Activated T-cell treated with anti-CD3 and anti-CD28 coated beads for 1 hour (primary cell): ENCODE measurements around the gene TMBIM6.
"Not testable (repeated sequence)": the region's sequence is repeated elsewhere in the genome, so short reads cannot be mapped to it uniquely, and the experiment has no call there.

ENCODE experiments used
- DNase-seq: peaks from one replicate; pipeline ENCODE4 v3.0.0-alpha.2; 2020; ENCODE audit warnings: low read depth

TMBIM6 gene

GRCh38 chr12:49730050-49730449 lies 11.3 kb upstream of the TMBIM6 start:
- no peak for DNase-seq

DNA sequence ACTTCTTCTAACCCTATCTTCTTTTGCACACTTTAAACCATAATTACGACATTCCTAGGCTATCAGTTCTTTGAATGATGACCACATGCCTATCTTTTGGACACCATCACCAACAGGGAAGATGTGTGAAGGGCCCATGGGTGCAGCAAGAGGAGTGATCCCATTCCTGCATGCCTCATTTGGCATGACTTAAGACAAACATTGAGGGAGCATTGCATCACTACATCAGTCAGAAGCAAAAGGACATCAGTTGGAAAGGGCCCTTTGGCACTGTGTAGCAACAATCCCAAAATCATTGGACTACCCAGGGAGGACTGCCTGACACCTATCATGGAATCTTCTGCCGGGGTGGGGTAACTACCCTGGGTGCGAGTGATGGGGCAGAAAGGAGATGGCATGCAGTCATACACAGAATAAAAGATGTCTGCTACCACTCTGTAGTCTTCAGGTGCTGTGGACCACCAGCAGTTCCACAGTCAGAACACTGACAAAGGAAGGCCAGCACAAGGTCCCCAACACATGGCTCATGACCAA lies 10.7 kb upstream of the TMBIM6 start:
- no peak for DNase-seq

GRCh38 chr12:49733219-49734017 lies 7.9 kb upstream of the TMBIM6 start:
- DNase-seq: no peak

DNA sequence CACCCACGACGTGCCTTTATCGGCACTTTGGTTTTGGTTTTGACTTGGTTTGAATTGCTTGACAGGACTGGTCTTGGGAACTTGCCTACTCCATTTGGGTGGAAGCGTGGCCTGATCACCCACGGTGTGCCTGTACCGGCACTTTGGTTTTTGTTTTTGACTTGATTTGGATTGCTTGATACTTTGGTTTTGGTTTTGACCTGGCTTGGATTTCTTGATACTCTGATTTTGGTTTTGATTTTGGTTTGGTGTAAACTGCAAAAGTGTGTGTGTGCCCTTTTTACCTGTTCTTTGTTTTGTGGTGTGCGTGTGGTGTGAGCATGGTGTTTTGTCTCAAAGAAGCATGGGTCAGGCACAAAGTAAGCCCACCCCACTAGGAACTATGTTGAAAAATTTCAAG lies 6.5 kb upstream of the TMBIM6 start:
- DNase-seq: not testable (repeated sequence)

DNA sequence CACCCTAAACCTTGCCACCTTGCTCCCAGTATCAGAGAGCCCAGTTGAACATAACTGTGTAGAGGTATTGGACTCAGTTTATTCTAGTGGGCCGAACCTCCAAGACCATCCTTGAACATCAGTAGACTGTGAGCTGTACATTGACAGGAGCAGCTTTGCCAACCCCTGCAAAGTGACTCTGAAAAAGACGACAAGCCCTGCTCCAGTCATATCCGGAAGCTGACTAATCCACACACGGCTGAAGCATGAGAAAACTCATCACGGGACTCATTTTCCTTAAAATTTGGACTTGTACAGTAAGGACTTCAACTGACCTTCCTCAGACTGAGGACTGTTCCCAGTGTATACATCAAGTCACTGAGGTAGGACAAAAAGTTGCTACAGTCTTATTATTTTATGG lies 2.6 kb upstream of the TMBIM6 start:
- DNase-seq: not testable (repeated sequence)

DNA sequence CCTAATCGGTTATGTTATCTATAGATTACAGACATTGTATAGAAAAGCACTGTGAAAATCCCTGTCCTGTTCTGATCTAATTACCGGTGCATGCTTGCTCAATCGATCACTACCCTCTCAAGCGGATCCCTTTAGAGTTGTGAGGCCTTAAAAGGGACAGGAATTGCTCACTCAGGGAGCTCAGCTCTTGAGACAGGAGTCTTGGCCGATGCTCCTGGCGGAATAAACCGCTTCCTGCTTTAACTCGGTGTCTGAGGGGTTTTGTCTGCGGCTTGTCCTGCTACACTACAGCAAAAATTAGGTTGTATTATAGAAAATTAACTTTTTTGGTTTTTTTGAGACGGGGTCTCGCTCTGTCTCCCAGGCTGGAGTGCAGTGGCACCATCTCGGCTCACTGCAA lies 1.1 kb upstream of the TMBIM6 start:
- not testable (repeated sequence) for DNase-seq

- peak; percentile 64 for DNase-seq
Measured at GRCh38 chr12:49741882-49742620, 694 bp downstream of the TMBIM6 start.

- no peak for DNase-seq
Measured at GRCh38 chr12:49744363-49744885, 3.1 kb downstream of the TMBIM6 start.

DNA sequence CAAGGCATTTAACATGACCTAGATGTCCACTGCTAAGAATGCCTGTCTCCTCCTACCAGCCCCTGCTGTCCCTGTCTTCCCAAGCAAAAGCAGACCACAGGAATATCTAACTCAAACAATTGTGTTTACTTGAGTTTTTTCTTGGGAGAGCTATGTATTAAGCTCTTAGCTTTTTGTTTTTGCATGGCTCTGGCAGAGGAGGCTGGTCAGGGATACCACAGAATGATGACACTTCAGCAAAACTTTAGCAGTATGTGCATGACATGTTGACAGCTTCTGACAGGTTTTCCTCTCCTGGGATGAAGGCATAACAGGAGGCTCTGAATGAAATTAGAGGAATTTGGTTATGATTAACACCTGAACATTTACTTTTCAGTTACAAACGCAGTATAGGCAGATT lies 6.9 kb downstream of the TMBIM6 start:
- DNase-seq: no peak

DNA sequence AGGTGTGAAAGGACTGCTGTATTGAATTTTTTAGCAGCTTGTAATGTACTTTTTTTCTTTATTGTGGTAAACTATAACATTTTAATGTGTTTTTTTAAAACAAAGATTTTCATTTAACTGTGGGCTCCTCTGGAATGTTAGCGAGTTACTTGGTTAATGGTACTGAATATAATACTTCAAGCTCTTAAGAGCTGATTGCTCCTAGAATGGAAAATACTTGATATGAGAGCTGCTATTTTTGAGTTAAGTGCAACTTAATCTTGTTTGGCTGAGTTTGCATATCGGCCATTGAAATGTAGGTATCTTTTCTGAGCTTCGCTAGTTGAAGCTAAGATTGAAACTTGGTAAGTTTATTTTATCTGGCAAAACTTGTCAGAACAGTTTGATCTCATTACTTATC lies 7.4 kb downstream of the TMBIM6 start:
- no peak for DNase-seq

DNA sequence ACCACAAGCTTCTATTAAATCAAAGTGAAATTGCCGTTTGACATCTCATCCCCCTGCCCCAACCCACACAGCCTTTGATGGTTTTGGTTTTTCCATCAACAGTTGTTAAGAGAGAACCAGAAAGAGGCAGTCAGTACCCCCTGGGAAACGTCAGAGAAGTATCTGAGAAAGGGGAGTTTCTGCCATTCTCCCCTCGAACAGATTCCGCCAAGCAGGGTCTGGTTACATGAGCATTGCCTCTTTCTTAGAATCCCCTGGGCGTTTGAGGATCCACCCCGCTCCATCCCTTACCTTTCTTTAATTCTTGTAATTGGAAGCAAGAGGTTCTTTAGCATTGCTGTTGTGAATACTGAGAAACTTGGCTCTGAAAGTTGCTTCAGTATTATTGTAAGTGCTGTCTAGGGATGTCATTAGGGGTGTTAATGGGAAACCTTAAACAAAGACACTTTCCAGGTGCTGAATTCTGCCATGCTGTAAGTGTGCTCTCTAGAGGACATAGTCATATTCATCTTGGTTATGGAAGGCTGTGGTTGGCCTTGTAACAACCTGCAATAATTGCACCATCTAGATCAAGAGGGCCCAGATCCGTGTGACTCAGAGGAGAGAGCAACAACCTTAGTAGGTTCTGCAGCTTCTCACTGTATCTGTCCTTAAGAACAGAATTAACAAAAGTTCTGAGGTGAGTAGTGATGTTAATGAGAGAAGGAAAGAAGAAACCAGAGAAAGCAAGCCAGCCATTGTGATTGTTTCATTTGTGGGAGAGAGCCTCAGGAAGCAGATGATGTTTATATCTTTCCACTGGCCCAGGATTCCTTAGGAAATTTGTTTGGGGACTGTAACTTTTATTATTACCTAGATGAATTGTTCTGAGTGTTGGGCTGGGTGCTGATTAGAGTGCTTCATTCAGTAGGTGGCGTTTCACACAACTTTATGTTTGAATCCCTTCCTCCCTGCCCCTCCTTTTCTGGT lies 9.0 kb downstream of the TMBIM6 start:
- DNase-seq: no peak

- no peak for DNase-seq
Measured at GRCh38 chr12:49750996-49751393, 9.6 kb downstream of the TMBIM6 start.

DNA sequence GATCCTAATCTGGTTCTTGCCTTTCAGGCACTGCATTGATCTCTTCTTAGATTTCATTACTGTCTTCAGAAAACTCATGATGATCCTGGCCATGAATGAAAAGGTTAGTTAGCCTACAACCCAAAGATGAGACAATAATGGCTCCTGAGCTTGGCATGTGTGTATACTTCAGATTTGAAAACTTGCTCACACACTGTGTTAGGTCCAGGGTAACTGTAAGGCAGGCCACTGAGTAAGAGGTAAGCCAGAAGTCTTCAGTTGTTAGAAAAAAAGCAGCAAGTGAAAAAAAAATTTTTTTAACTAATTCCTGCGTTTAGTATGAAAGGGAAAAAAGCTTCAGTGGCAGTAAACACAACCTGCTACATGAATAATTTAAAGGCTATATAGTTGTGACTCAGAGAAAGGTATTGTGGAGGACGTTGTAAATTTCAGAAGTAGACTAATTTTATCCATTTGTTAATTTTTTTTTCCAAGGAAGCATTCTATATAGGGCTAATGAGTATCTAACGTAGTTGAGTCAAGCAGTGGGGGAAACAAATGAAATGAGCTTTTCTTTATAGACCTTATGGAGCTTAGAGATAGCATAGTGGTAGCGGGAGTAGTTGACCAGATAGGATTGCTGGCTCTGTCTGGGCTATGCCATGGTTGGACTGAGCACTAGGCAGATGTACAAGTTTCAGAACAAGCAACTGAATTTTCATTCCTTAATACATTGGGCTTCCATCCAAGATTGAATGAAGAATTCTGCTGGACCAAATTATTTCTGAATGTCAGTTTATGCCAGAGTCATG lies 20.5 kb downstream of the TMBIM6 start:
- DNase-seq: no peak

- DNase-seq: no peak
Measured at GRCh38 chr12:49762468-49762847, 21.1 kb downstream of the TMBIM6 start.

GRCh38 chr12:49763006-49763591 lies 21.7 kb downstream of the TMBIM6 start:
- peak; percentile 79 for DNase-seq

DNA sequence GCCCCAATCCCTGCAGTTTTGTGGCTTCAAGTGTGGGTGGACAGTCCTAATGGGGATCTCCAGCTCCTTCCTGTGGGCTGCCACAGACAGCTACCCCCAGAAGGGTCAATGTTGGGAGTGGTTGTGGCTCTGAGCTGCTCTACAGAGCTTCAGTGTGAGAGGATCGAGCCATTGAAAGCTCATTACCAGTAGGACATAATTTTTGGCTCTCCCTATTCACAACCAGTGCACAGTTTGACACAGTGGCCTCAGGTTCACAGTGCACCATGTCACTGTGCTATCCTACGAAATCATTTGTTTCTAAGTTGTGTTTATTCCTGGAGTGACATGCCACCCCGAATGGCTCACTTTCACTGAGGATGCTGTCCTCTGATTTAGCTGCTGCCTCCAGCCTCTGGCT lies 22.8 kb downstream of the TMBIM6 start:
- DNase-seq: no peak

DNA sequence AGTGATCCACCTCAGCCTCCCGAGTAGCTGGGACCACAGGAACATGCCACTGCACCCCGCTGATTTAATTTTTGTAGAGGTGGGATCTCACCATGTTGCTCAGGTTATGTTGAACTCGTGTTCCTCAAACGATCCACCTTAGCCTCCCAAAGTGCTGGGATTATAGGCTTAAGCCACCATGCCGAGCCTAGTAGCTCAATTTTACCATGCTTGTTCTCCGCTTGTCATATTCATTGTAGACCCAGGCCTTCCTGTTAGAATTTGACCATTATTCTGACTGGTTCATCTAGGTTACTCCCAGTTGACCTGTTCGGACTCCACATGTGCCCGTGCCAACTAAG lies 24.7 kb downstream of the TMBIM6 start:
- DNase-seq: no peak

- DNase-seq: no peak
Measured at GRCh38 chr12:49767333-49767732, 26.0 kb downstream of the TMBIM6 start.

DNA sequence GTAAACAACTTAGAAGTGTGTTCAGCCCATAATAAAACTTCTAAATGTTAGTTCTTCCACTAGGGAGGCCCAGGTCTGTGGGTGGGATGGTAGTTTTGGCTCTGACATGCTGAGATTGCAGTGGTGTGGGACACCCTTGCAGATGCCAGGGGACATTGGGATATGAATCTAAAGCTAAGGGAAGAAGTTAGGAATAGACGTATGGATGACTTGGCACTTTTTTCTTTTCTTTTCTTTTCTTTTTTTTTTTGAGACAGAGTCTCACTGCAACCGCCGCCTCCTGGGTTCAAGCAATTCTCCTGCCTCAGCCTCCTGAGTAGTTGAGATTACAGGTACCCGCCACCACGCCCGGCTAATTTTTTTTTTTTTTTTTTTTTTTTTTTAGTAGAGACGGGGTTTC lies 31.7 kb downstream of the TMBIM6 start:
- DNase-seq: not testable (repeated sequence)

GRCh38 chr12:49776413-49776812 lies 35.1 kb downstream of the TMBIM6 start:
- DNase-seq: peak; percentile 23

GRCh38 chr12:49776858-49777257 lies 35.5 kb downstream of the TMBIM6 start:
- DNase-seq: no peak
